ENCODE data around the gene ARHGEF10L. TPM values are rescaled to one million over a fixed set of nuclear protein-coding genes. Genes with fewer than 3 reads are reported as not detected.

Gene ARHGEF10L
- polyA plus RNA-seq, 1 donor (not counting 4 experiments of a cell fraction or from before 2014, with no cell fraction given), result 2.4 TPM

- H4K20me1 ChIP-seq (ENCODE audit: control insufficient read depth, extremely low read depth, insufficient read depth, low read length), result no peaks in the 10 kb centered on the region
- no peak for FAIRE-seq
- no peaks in the 10 kb centered on the region for H3K27me3 ChIP-seq (ENCODE audit: control insufficient read depth, extremely low read depth, insufficient read depth, low read length)
- H3K4me1 ChIP-seq (ENCODE audit: control insufficient read depth, extremely low read depth, insufficient read depth, low read length), result no peaks in the 10 kb centered on the region
- no peaks in the 10 kb centered on the region for H3K9me1 ChIP-seq (ENCODE audit: control insufficient read depth, extremely low read depth, insufficient read depth, low read length)
- dilution Hi-C loops (cut with MboI; ENCODE audit: extremely low pct_ligation_motif_present, low sequenced_read_pairs), result no loop called here
- H3K4me2 ChIP-seq (ENCODE audit: control insufficient read depth, extremely low read depth, insufficient read depth, low read depth, low read length), result no peak overlapping the region
- no peaks in the 10 kb centered on the region for H3K79me2 ChIP-seq (ENCODE audit: control insufficient read depth, insufficient read depth, low read length)
- no peak overlapping the region for H3K27ac ChIP-seq (ENCODE audit: control insufficient read depth, insufficient read depth, low read length)
- TF ChIP-seq EZH2 (IDR thresholded peaks at IDR 0.05; ENCODE audit: low read length), result no peak
- no peak for TF ChIP-seq CTCF (optimal IDR thresholded peaks at IDR 0.05 in 1 of 3, IDR thresholded peaks at IDR 0.05 in 1 of 3, conservative IDR thresholded peaks at IDR 0.05 in 1 of 3; ENCODE audit: extremely low read depth in 1 of 3, insufficient read depth in 2 of 3, low read length in 3 of 3)
- no peak overlapping the region for H3K9ac ChIP-seq (ENCODE audit: control insufficient read depth, extremely low read depth, insufficient read depth, low read length)
- no peak overlapping the region for H3K4me3 ChIP-seq (ENCODE audit: control insufficient read depth in 2 of 3, extremely low read depth in 1 of 3, insufficient read depth in 2 of 3, low read depth in 1 of 3, low read length in 3 of 3)
- DNase-seq (ENCODE audit: low read depth, low spot score), result no peak
- H2AFZ ChIP-seq (ENCODE audit: control insufficient read depth, low read length), result no peak overlapping the region
- H3K36me3 ChIP-seq (ENCODE audit: control insufficient read depth in 2 of 2, extremely low read depth in 1 of 2, insufficient read depth in 2 of 2, low read length in 2 of 2), result no peaks in the 10 kb centered on the region
- H3K9me3 ChIP-seq (ENCODE audit: control insufficient read depth, low read depth, low read length), result no peaks in the 10 kb centered on the region
These were observed 199.6 kb downstream of the ARHGEF10L start for GRCh38 chr1:17739050-17739449.

GRCh38 chr1:17741052-17741451 is 201.6 kb downstream of the ARHGEF10L start:
- Histone ChIP-seq H3K9me3 (ENCODE audit: control insufficient read depth, low read depth, low read length) (no peaks in the 10 kb centered on the region), H3K9me1 (ENCODE audit: control insufficient read depth, extremely low read depth, insufficient read depth, low read length) (no peaks in the 10 kb centered on the region), H3K4me2 (ENCODE audit: control insufficient read depth, extremely low read depth, insufficient read depth, low read depth, low read length) (no peak overlapping the region), H3K27ac (ENCODE audit: control insufficient read depth, insufficient read depth, low read length) (no peak overlapping the region), H3K36me3 (ENCODE audit: control insufficient read depth in 2 of 2, extremely low read depth in 1 of 2, insufficient read depth in 2 of 2, low read length in 2 of 2) (no peaks in the 10 kb centered on the region), H3K27me3 (ENCODE audit: control insufficient read depth, extremely low read depth, insufficient read depth, low read length) (no peaks in the 10 kb centered on the region), H2AFZ (ENCODE audit: control insufficient read depth, low read length) (no peak overlapping the region), H3K4me3 (ENCODE audit: control insufficient read depth in 2 of 3, extremely low read depth in 1 of 3, insufficient read depth in 2 of 3, low read depth in 1 of 3, low read length in 3 of 3) (no peak overlapping the region), H3K4me1 (ENCODE audit: control insufficient read depth, extremely low read depth, insufficient read depth, low read length) (no peaks in the 10 kb centered on the region), H3K9ac (ENCODE audit: control insufficient read depth, extremely low read depth, insufficient read depth, low read length) (no peak overlapping the region), H4K20me1 (ENCODE audit: control insufficient read depth, extremely low read depth, insufficient read depth, low read length) (no peaks in the 10 kb centered on the region), H3K79me2 (ENCODE audit: control insufficient read depth, insufficient read depth, low read length) (no peaks in the 10 kb centered on the region)
- no peak for TF ChIP-seq CTCF (optimal IDR thresholded peaks at IDR 0.05 in 1 of 3, IDR thresholded peaks at IDR 0.05 in 1 of 3, conservative IDR thresholded peaks at IDR 0.05 in 1 of 3; ENCODE audit: extremely low read depth in 1 of 3, insufficient read depth in 2 of 3, low read length in 3 of 3)
- FAIRE-seq, result no peak
- dilution Hi-C loops (cut with MboI; ENCODE audit: extremely low pct_ligation_motif_present, low sequenced_read_pairs), result no loop called here
- DNase-seq (ENCODE audit: low read depth, low spot score), result no peak

All from keratinocyte (primary cell).